Prostate gland (tissue), 2 donors: ENCODE results near the gene ACADM.

Experiments used
- POLR2A ChIP-seq: fragments of 450-650 bp; IDR thresholded peaks from one replicate; pipeline ENCODE4 v1.6.1; 2016; ENCODE audit warnings: antibody characterized with exemption, mild to moderate bottlenecking
- POLR2AphosphoS5 ChIP-seq: sonication (generic); formaldehyde crosslinking; IDR thresholded peaks from one replicate; pipeline ENCODE4 v1.6.1; 2017; ENCODE audit warnings: antibody characterized with exemption
- TF ChIP-seq, protein P1 (sequence below), 4 experiments: fragments of 200-600 bp in 2 of 4; fragments of 450-650 bp in 2 of 4; sonication (generic) in 2 of 4; IDR thresholded peaks; 1 replicate in 3 of 4; 2 replicates in 1 of 4; pipeline ENCODE4 v1.5.1; 2016 to 2019; ENCODE audit warnings: antibody characterized with exemption in 4 of 4, mild to moderate bottlenecking in 2 of 4, moderate library complexity in 2 of 4

DNA sequence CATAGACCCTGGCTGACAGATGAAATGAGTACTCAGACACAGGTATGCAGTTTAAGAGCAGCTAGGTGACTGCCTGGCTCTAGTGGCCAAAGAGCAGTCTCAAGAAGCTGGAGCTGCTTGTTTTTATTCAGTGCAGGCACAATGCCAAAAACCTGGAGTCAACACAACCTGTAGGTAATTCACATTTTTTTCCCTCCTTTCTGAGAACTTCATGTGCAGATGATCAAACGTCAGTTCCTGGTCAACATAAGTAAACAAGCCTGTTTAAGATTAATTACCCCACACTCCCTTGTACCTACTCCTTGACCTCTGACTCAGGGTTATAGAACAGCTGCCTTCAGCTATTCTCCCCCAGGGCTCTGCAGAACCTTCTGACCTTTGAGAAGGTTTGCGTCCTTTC, 17.3 kb upstream of the ACADM start:
- TF ChIP-seq POLR2A (no peak), POLR2AphosphoS5 (no peak)
- TF ChIP-seq, protein P1, sequence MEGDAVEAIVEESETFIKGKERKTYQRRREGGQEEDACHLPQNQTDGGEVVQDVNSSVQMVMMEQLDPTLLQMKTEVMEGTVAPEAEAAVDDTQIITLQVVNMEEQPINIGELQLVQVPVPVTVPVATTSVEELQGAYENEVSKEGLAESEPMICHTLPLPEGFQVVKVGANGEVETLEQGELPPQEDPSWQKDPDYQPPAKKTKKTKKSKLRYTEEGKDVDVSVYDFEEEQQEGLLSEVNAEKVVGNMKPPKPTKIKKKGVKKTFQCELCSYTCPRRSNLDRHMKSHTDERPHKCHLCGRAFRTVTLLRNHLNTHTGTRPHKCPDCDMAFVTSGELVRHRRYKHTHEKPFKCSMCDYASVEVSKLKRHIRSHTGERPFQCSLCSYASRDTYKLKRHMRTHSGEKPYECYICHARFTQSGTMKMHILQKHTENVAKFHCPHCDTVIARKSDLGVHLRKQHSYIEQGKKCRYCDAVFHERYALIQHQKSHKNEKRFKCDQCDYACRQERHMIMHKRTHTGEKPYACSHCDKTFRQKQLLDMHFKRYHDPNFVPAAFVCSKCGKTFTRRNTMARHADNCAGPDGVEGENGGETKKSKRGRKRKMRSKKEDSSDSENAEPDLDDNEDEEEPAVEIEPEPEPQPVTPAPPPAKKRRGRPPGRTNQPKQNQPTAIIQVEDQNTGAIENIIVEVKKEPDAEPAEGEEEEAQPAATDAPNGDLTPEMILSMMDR (IDR thresholded peaks at IDR 0.05) = no peak
